Measurements from ENCODE around the gene VSTM2L. TPM values are rescaled to one million over a fixed set of nuclear protein-coding genes. Genes with fewer than 3 reads are reported as not detected.

VSTM2L gene
- polyA plus RNA-seq, 1 donor from 2014 or later, result 22.1 TPM

GRCh38 chr20:37943501-37944455 lies 40.9 kb downstream of the VSTM2L start:
- Histone ChIP-seq H3K36me3 (ENCODE audit: insufficient read depth, low read length) (no peaks in the 10 kb centered on the region), H4K20me1 (ENCODE audit: insufficient read depth) (no peaks in the 10 kb centered on the region), H3F3A (ENCODE audit: insufficient read depth, low read length, poor library complexity, severe bottlenecking) (no peaks in the 10 kb centered on the region), H2AFZ (ENCODE audit: low read depth, low read length) (no peak overlapping the region), H3K27ac (ENCODE audit: low read length) (no peak overlapping the region), H3K4me2 (ENCODE audit: low read length) (no peak overlapping the region), H3K4me3 (ENCODE audit: low read length) (no peak overlapping the region), H3K9me2 (ENCODE audit: insufficient read depth, low read length) (no peaks in the 10 kb centered on the region), H3K79me2 (replicated peaks; ENCODE audit: insufficient read depth, low read length) (no peaks in the 10 kb centered on the region), H3K9me3 (ENCODE audit: low read length) (no peaks in the 10 kb centered on the region), H3K27me3 (ENCODE audit: insufficient read depth, low read depth, low read length) (no peaks in the 10 kb centered on the region), H3K9ac (ENCODE audit: low read length) (no peak overlapping the region)
- TF ChIP-seq TAF1 (IDR thresholded peaks at IDR 0.05; ENCODE audit: low read depth), result no peak
- TF ChIP-seq MXI1 (conservative IDR thresholded peaks at IDR 0.05; ENCODE audit: poor library complexity, severe bottlenecking), result no peak
- TF ChIP-seq POLR2AphosphoS5 (IDR thresholded peaks at IDR 0.05), result no peak
- TF ChIP-seq SMC3 (conservative IDR thresholded peaks at IDR 0.05; ENCODE audit: poor library complexity), result no peak
- TF ChIP-seq REST (IDR thresholded peaks at IDR 0.05; ENCODE audit: borderline replicate concordance), result no peak
- no peak for TF ChIP-seq EZH2 (IDR thresholded peaks at IDR 0.05; ENCODE audit: borderline replicate concordance, insufficient read depth, low read length, poor library complexity, severe bottlenecking)
- no peak for TF ChIP-seq CTCF (IDR thresholded peaks at IDR 0.05; ENCODE audit: poor library complexity, severe bottlenecking)
- no peak for TF ChIP-seq EP300 (conservative IDR thresholded peaks at IDR 0.05; ENCODE audit: poor library complexity, severe bottlenecking)
- no peak for TF ChIP-seq RAD21 (conservative IDR thresholded peaks at IDR 0.05)

GRCh38 chr20:37944456-37944981 lies 41.6 kb downstream of the VSTM2L start:
- H3K27ac ChIP-seq (ENCODE audit: low read length), result no peak overlapping the region
- H3K79me2 ChIP-seq (replicated peaks; ENCODE audit: insufficient read depth, low read length), result no peaks in the 10 kb centered on the region
- TF ChIP-seq POLR2AphosphoS5 (IDR thresholded peaks at IDR 0.05), result no peak
- TF ChIP-seq RAD21 (conservative IDR thresholded peaks at IDR 0.05), result no peak
- no peak for TF ChIP-seq SMC3 (conservative IDR thresholded peaks at IDR 0.05; ENCODE audit: poor library complexity)
- TF ChIP-seq CTCF (IDR thresholded peaks at IDR 0.05; ENCODE audit: poor library complexity, severe bottlenecking), result no peak
- TF ChIP-seq MXI1 (conservative IDR thresholded peaks at IDR 0.05; ENCODE audit: poor library complexity, severe bottlenecking), result no peak
- TF ChIP-seq TAF1 (IDR thresholded peaks at IDR 0.05; ENCODE audit: low read depth), result no peak
- TF ChIP-seq REST (IDR thresholded peaks at IDR 0.05; ENCODE audit: borderline replicate concordance), result no peak

More at GRCh38 chr20:37944456-37944981, 41.6 kb downstream of the VSTM2L start:
- no peaks in the 10 kb centered on the region for H3K9me2 ChIP-seq (ENCODE audit: insufficient read depth, low read length)
- H3K9ac ChIP-seq (ENCODE audit: low read length), result no peak overlapping the region
- no peaks in the 10 kb centered on the region for H3F3A ChIP-seq (ENCODE audit: insufficient read depth, low read length, poor library complexity, severe bottlenecking)
- H3K9me3 ChIP-seq (ENCODE audit: low read length), result no peaks in the 10 kb centered on the region
- H3K4me2 ChIP-seq (ENCODE audit: low read length), result no peak overlapping the region
- H2AFZ ChIP-seq (ENCODE audit: low read depth, low read length), result no peak overlapping the region
- no peak overlapping the region for H3K4me3 ChIP-seq (ENCODE audit: low read length)
- no peaks in the 10 kb centered on the region for H3K27me3 ChIP-seq (ENCODE audit: insufficient read depth, low read depth, low read length)
- H3K36me3 ChIP-seq (ENCODE audit: insufficient read depth, low read length), result no peaks in the 10 kb centered on the region
- no peaks in the 10 kb centered on the region for H4K20me1 ChIP-seq (ENCODE audit: insufficient read depth)
